ENCODE measurements around the gene RCSD1.

The RCSD1 gene

GRCh38 chr1:167659881-167660280 is 29.8 kb downstream of the RCSD1 start:
- no peak for DNase-seq (ENCODE audit: extremely low read depth, insufficient read length)

GRCh38 chr1:167661527-167662426 is 31.7 kb downstream of the RCSD1 start:
- TF ChIP-seq CTCF (IDR thresholded peaks at IDR 0.05; ENCODE audit: insufficient read depth, low read length, poor library complexity, severe bottlenecking): no peak
- Histone ChIP-seq H3K27me3 (replicated peaks; ENCODE audit: control insufficient read depth, insufficient read depth, low read length) (no peaks in the 10 kb centered on the region), H3K36me3 (ENCODE audit: control insufficient read depth, insufficient read depth, low read length) (peaks cover 7% of the 10 kb centered on the region), H3K4me3 (replicated peaks; ENCODE audit: low read depth, low read length) (no peak overlapping the region)
- DNase-seq (ENCODE audit: extremely low read depth, insufficient read length): no peak

More at GRCh38 chr1:167659881-167660280, 29.8 kb downstream of the RCSD1 start:
- H3K36me3 ChIP-seq (ENCODE audit: control insufficient read depth, insufficient read depth, low read length): peaks cover 15% of the 10 kb centered on the region
- H3K27me3 ChIP-seq (replicated peaks; ENCODE audit: control insufficient read depth, insufficient read depth, low read length): no peaks in the 10 kb centered on the region
- H3K4me3 ChIP-seq (replicated peaks; ENCODE audit: low read depth, low read length): no peak overlapping the region
- no peak for TF ChIP-seq CTCF (IDR thresholded peaks at IDR 0.05; ENCODE audit: insufficient read depth, low read length, poor library complexity, severe bottlenecking)

GRCh38 chr1:167663002-167663772 is 33.2 kb downstream of the RCSD1 start:
- H3K27me3 ChIP-seq (replicated peaks; ENCODE audit: control insufficient read depth, insufficient read depth, low read length): no peaks in the 10 kb centered on the region
- H3K4me3 ChIP-seq (replicated peaks; ENCODE audit: low read depth, low read length): no peak overlapping the region
- peaks cover 4% of the 10 kb centered on the region for H3K36me3 ChIP-seq (ENCODE audit: control insufficient read depth, insufficient read depth, low read length)
- TF ChIP-seq CTCF (IDR thresholded peaks at IDR 0.05; ENCODE audit: insufficient read depth, low read length, poor library complexity, severe bottlenecking): no peak
- peak; percentile 29 for DNase-seq (ENCODE audit: extremely low read depth, insufficient read length)

- Histone ChIP-seq H3K36me3 (ENCODE audit: control insufficient read depth, insufficient read depth, low read length) (peaks cover 7% of the 10 kb centered on the region), H3K27me3 (replicated peaks; ENCODE audit: control insufficient read depth, insufficient read depth, low read length) (no peaks in the 10 kb centered on the region), H3K4me3 (replicated peaks; ENCODE audit: low read depth, low read length) (no peak overlapping the region)
- DNase-seq (ENCODE audit: extremely low read depth, insufficient read length): no peak
- TF ChIP-seq CTCF (IDR thresholded peaks at IDR 0.05; ENCODE audit: insufficient read depth, low read length, poor library complexity, severe bottlenecking): no peak
Observed at GRCh38 chr1:167665469-167665868, 35.4 kb downstream of the RCSD1 start.

- Histone ChIP-seq H3K27me3 (replicated peaks; ENCODE audit: control insufficient read depth, insufficient read depth, low read length) (no peaks in the 10 kb centered on the region), H3K4me3 (replicated peaks; ENCODE audit: low read depth, low read length) (no peak overlapping the region), H3K36me3 (ENCODE audit: control insufficient read depth, insufficient read depth, low read length) (peaks cover 8% of the 10 kb centered on the region)
- no peak for TF ChIP-seq CTCF (IDR thresholded peaks at IDR 0.05; ENCODE audit: insufficient read depth, low read length, poor library complexity, severe bottlenecking)
- DNase-seq (ENCODE audit: extremely low read depth, insufficient read length): no peak
Observed at GRCh38 chr1:167666416-167666815, 36.4 kb downstream of the RCSD1 start.
